Measurements from ENCODE around the gene RAD23B. TPM values are rescaled to one million over a fixed set of nuclear protein-coding genes. Genes with fewer than 3 reads are reported as not detected.

Gene RAD23B
- total RNA-seq, 1 experiment from 2014 or later: 114 TPM

- ATAC-seq: no peak
- Histone ChIP-seq H3K27ac (ENCODE audit: low read length) (no peak overlapping the region), H3K27me3 (ENCODE audit: control insufficient read depth, insufficient read depth, low read length) (no peaks in the 10 kb centered on the region), H3K4me3 (ENCODE audit: low read depth in 2 of 2, low read length in 2 of 2) (no peak overlapping the region), H3K4me1 (ENCODE audit: control insufficient read depth, insufficient read depth, low read length) (no peaks in the 10 kb centered on the region; the same call in 1 of the 2 replicates), H3K36me3 (ENCODE audit: control insufficient read depth, insufficient read depth, low read length) (no peaks in the 10 kb centered on the region), H3K9me3 (ENCODE audit: control insufficient read depth, insufficient read depth, low read depth, low read length) (no peaks in the 10 kb centered on the region)
- intact Hi-C loops (cut with micrococcal nuclease; ENCODE audit: unreplicated experiment) (loop anchor here (10.0 kb wide), 1 partner anchor 55 kb away; no protein-coding TSS in a partner anchor), in situ Hi-C loops (cut with HindIII; ENCODE audit: low pct_unique_long_range_greater_than_20kb, low sequenced_read_pairs) (no loop called here)
- BruUV-seq (replicated peaks): no TSS peak
- POLR2A ChIA-PET: no interaction called here
- CTCF ChIA-PET: interaction anchor here (0.7 kb wide), 1 partner anchor 10 kb away, joined by 3 read pairs; no protein-coding TSS in a partner anchor
- no peak for TF ChIP-seq POLR2AphosphoS5 (IDR thresholded peaks at IDR 0.05; ENCODE audit: low read depth, low read length)
- TF ChIP-seq SIN3A (IDR thresholded peaks at IDR 0.05; ENCODE audit: borderline replicate concordance, insufficient read depth, low read depth, low read length): no peak
- TF ChIP-seq CTCF (IDR thresholded peaks at IDR 0.05): no peak
- TF ChIP-seq REST (IDR thresholded peaks at IDR 0.05; ENCODE audit: insufficient read depth in 1 of 2, low read depth in 2 of 2, low read length in 1 of 2): no peak
- no peak for TF ChIP-seq TCF7L2 (IDR thresholded peaks at IDR 0.05; ENCODE audit: low read depth, low read length)
- no peak for DNase-seq (ENCODE audit: low read depth, low spot score)
Observed at GRCh38 chr9:107270082-107270481, 13.0 kb upstream of the RAD23B start.

GRCh38 chr9:107270580-107270979 is 12.5 kb upstream of the RAD23B start:
- no peak overlapping the region for H3K27ac ChIP-seq (ENCODE audit: low read length)
- ChIA-PET CTCF (interaction anchor here (0.7 kb wide), 1 partner anchor 10 kb away, joined by 3 read pairs; no protein-coding TSS in a partner anchor), POLR2A (no interaction called here)
- no peaks in the 10 kb centered on the region; the same call in 1 of the 2 replicates for H3K4me1 ChIP-seq (ENCODE audit: control insufficient read depth, insufficient read depth, low read length)
- no peak for DNase-seq (ENCODE audit: low read depth, low spot score)
- no peak for ATAC-seq
- BruUV-seq (replicated peaks): no TSS peak
- no peaks in the 10 kb centered on the region for H3K27me3 ChIP-seq (ENCODE audit: control insufficient read depth, insufficient read depth, low read length)
- in situ Hi-C loops (cut with HindIII; ENCODE audit: low pct_unique_long_range_greater_than_20kb, low sequenced_read_pairs): no loop called here
- no peak for TF ChIP-seq CTCF (IDR thresholded peaks at IDR 0.05)
- no peak for TF ChIP-seq TCF7L2 (IDR thresholded peaks at IDR 0.05; ENCODE audit: low read depth, low read length)
- no peak for TF ChIP-seq POLR2AphosphoS5 (IDR thresholded peaks at IDR 0.05; ENCODE audit: low read depth, low read length)
- TF ChIP-seq SIN3A (IDR thresholded peaks at IDR 0.05; ENCODE audit: borderline replicate concordance, insufficient read depth, low read depth, low read length): no peak
- TF ChIP-seq REST (IDR thresholded peaks at IDR 0.05; ENCODE audit: insufficient read depth in 1 of 2, low read depth in 2 of 2, low read length in 1 of 2): no peak
- no peaks in the 10 kb centered on the region for H3K9me3 ChIP-seq (ENCODE audit: control insufficient read depth, insufficient read depth, low read depth, low read length)
- intact Hi-C loops (cut with micrococcal nuclease; ENCODE audit: unreplicated experiment): loop anchor here (10.0 kb wide), 1 partner anchor 56 kb away; no protein-coding TSS in a partner anchor
- no peak overlapping the region for H3K4me3 ChIP-seq (ENCODE audit: low read depth in 2 of 2, low read length in 2 of 2)
- no peaks in the 10 kb centered on the region for H3K36me3 ChIP-seq (ENCODE audit: control insufficient read depth, insufficient read depth, low read length)
